Measurements from ENCODE around the gene GRIK4.

DNA sequence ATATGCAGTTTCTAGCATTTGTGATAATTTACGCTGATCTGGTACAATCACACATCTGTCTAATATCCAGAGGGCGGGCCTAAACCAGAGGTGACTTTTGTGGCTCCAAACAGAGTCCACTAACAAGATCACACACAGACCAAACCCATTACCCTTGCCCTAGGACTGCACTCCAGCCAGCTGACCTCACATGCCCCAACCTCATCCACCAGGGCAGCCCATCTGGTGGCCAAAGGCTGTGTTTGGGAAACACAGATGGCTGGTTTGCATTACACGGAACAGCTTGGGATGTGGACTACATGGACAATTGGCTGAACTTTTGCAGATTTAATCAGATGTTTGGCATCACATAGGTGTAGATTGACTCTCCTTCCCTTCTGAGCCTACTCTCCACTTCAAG, 228.2 kb downstream of the GRIK4 start:
- TF ChIP-seq, protein P1, sequence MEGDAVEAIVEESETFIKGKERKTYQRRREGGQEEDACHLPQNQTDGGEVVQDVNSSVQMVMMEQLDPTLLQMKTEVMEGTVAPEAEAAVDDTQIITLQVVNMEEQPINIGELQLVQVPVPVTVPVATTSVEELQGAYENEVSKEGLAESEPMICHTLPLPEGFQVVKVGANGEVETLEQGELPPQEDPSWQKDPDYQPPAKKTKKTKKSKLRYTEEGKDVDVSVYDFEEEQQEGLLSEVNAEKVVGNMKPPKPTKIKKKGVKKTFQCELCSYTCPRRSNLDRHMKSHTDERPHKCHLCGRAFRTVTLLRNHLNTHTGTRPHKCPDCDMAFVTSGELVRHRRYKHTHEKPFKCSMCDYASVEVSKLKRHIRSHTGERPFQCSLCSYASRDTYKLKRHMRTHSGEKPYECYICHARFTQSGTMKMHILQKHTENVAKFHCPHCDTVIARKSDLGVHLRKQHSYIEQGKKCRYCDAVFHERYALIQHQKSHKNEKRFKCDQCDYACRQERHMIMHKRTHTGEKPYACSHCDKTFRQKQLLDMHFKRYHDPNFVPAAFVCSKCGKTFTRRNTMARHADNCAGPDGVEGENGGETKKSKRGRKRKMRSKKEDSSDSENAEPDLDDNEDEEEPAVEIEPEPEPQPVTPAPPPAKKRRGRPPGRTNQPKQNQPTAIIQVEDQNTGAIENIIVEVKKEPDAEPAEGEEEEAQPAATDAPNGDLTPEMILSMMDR (IDR thresholded peaks at IDR 0.05; ENCODE audit: low read depth, low read length, poor library complexity, severe bottlenecking) = no peak
- no peak for TF ChIP-seq EZH2phosphoT487 (IDR thresholded peaks at IDR 0.05; ENCODE audit: borderline replicate concordance, low read length)

Measured in DOHH2 (cell line).